GM12878 (cell line): ENCODE results near the gene SALL4. TPM values are rescaled to one million over a fixed set of nuclear protein-coding genes. Genes with fewer than 3 reads are reported as not detected.
"Not testable (repeated sequence)": the region's sequence is repeated elsewhere in the genome, so short reads cannot be mapped to it uniquely, and the experiment has no call there.

Experiments
- ATAC-seq: fragments of 200-7000 bp; cut with Tn5 transposase; 3 replicates; pipeline ENCODE4 v1.9.1; 2020; ENCODE audit warnings: mild to moderate bottlenecking, moderate library complexity
- BruUV-seq: library from RNA; stranded (reverse); fragments of 400-500 nt; replicated peaks from 2 replicates; lab custom pipeline; 2021; lab: Mats Ljungman, UMichigan
- CTCF ChIA-PET: fragments of 300-600 bp; sonication (Branson Sonifier 250); formaldehyde crosslinking; extraction: SDS; loops from one replicate; lab custom pipeline; 2021; ENCODE audit warnings: inconsistent platforms; lab: Yijun Ruan, JAX
- POLR2A ChIA-PET: fragments of 350-600 bp; formaldehyde crosslinking; extraction: SDS; loops from one replicate; lab custom pipeline; 2021; ENCODE audit warnings: inconsistent platforms; lab: Charles Lee
- RAD21 ChIA-PET: fragments of 300-600 bp; sonication (Branson Sonifier 250); formaldehyde crosslinking; loops from one replicate; lab custom pipeline; 2023; ENCODE audit warnings: antibody characterized with exemption; ENCODE audit not compliant: unreplicated experiment; lab: Charles Lee
- SMC1A ChIA-PET: fragments of 300-600 bp; sonication (Branson Sonifier 250); formaldehyde crosslinking; loops from one replicate; lab custom pipeline; 2023; ENCODE audit not compliant: unreplicated experiment, uncharacterized antibody; lab: Charles Lee
- DNase-seq: peaks from one replicate; pipeline ENCODE4 v3.0.0-alpha.2; 2011; ENCODE audit warnings: low read depth, low spot score
- FAIRE-seq: peaks from 3 replicates; lab custom pipeline; 2011; peaks lifted over from hg19 to GRCh38; lab: Jason Lieb, UNC
- H2AFZ ChIP-seq: 2 replicates; pipeline ENCODE4 v1.6.0; 2011; ENCODE audit warnings: low read depth, low read length, control low read depth; ENCODE audit not compliant: control insufficient read depth
- H3K27ac ChIP-seq: 2 replicates; pipeline ENCODE4 v1.5.1; 2011; ENCODE audit warnings: control low read depth; ENCODE audit not compliant: control insufficient read depth, insufficient read depth
- H3K27me3 ChIP-seq, 2 experiments: replicated peaks in 1 of 2; 2 replicates each; pipeline versions ENCODE4 v1.6.0 to v1.6.1; 2011; ENCODE audit warnings: low read length in 1 of 2; ENCODE audit not compliant: control insufficient read depth in 2 of 2, insufficient read depth in 2 of 2
- H3K36me3 ChIP-seq, 2 experiments: 2 replicates each; pipeline ENCODE4 v1.5.1; 2011; ENCODE audit warnings: low read length in 1 of 2; ENCODE audit not compliant: control insufficient read depth in 2 of 2, insufficient read depth in 2 of 2
- H3K4me1 ChIP-seq: 2 replicates; pipeline ENCODE4 v1.6.1; 2011; ENCODE audit warnings: mild to moderate bottlenecking, low read length, moderate library complexity, mixed read lengths; ENCODE audit not compliant: control insufficient read depth, insufficient read depth
- H3K4me2 ChIP-seq: 2 replicates; pipeline ENCODE4 v1.6.0; 2011; ENCODE audit warnings: control low read depth; ENCODE audit not compliant: control insufficient read depth, insufficient read depth
- H3K4me3 ChIP-seq: fragments of 200-600 bp; sonication (generic); 2 replicates; pipeline ENCODE4 v1.5.1; 2016
- H3K79me2 ChIP-seq: 2 replicates; pipeline ENCODE4 v1.6.0; 2011; ENCODE audit warnings: low read length; ENCODE audit not compliant: control insufficient read depth, insufficient read depth
- H3K9ac ChIP-seq: 2 replicates; pipeline ENCODE4 v1.8.0; 2011; ENCODE audit warnings: low read length, control low read depth, mixed read lengths; ENCODE audit not compliant: control insufficient read depth, insufficient read depth
- H3K9me3 ChIP-seq: replicated peaks from 3 replicates; pipeline ENCODE4 v1.5.1; 2011; ENCODE audit warnings: mild to moderate bottlenecking, low read length; ENCODE audit not compliant: control insufficient read depth, insufficient read depth
- H4K20me1 ChIP-seq: 2 replicates; pipeline ENCODE4 v1.6.0; 2011; ENCODE audit not compliant: control insufficient read depth, insufficient read depth
- PAX5 ChIP-seq: IDR thresholded peaks from 2 replicates; pipeline ENCODE4 v1.6.1; 2011; ENCODE audit warnings: low read depth, low read length, borderline replicate concordance
- RBBP5 ChIP-seq: fragments of 200-600 bp; sonication (generic); conservative IDR thresholded peaks from 2 replicates; pipeline ENCODE4 v1.6.1; 2016
- RUNX3 ChIP-seq: IDR thresholded peaks from 2 replicates; pipeline ENCODE4 v1.6.1; 2012; ENCODE audit warnings: low read length, inconsistent platforms
- WGBS: methylation state at CpG from one replicate; pipeline ENCODE4 v1.1.6; 2016; ENCODE audit warnings: low lambda C conversion rate; ENCODE audit not compliant: insufficient replicate concordance, insufficient coverage; ENCODE audit errors: missing lambda C conversion rate; 5-methylcytosine and 5-hydroxymethylcytosine counted together
- in situ Hi-C: fragments of 300-500 bp; cut with MboI; formaldehyde crosslinking; loops from 9 replicates; pipeline ENCODE4 v1.14.3; 2018; ENCODE audit warnings: mixed read lengths
- intact Hi-C: fragments of 100-400 bp; cut with micrococcal nuclease; formaldehyde crosslinking; loops from one replicate; pipeline ENCODE4 v1.14.2; 2022; ENCODE audit not compliant: unreplicated experiment
- polyA plus RNA-seq, 11 experiments: library from polyadenylated mRNA; depleted of rRNA in 4 of 11; unstranded in 6 of 11; stranded (reverse) in 5 of 11; fragments of >200 nt; fragmentation: Nextera tagmentation in 4 of 11; fragmentation: Illumina TruSeq in 1 of 11; extraction: Ambion mirVana in 4 of 11; extraction: Trizol in 1 of 11; gene quantifications; 1 replicate in 1 of 11; 2 replicates in 10 of 11; pipeline versions ENCODE4 v1.2.1 to v1.2.3, GENCODE V29; 2011 to 2016; ENCODE audit warnings: inconsistent platforms in 2 of 11, missing spikeins in 2 of 11, low read depth in 1 of 11
- total RNA-seq, 4 experiments: library from RNA; depleted of rRNA in 3 of 4; stranded (reverse); fragments of >200 nt in 3 of 4; fragmentation: Illumina TruSeq in 1 of 4; extraction: Trizol in 1 of 4; gene quantifications; 2 replicates each; pipeline versions ENCODE4 v1.2.1 to v1.2.3, GENCODE V29; 2013 to 2021
- TF ChIP-seq, protein P1 (sequence below): fragments of 450-650 bp; IDR thresholded peaks from 2 replicates; pipeline ENCODE4 v1.6.1; 2017; ENCODE audit warnings: mild to moderate bottlenecking, moderate library complexity

The SALL4 gene
- total and polyA plus RNA-seq, 10 of the 15 experiments (the other 5 are each of a cell fraction or from before 2014, with no cell fraction given) = 0.08 to 1.1 (median 0.23) TPM; not detected in 7

DNA sequence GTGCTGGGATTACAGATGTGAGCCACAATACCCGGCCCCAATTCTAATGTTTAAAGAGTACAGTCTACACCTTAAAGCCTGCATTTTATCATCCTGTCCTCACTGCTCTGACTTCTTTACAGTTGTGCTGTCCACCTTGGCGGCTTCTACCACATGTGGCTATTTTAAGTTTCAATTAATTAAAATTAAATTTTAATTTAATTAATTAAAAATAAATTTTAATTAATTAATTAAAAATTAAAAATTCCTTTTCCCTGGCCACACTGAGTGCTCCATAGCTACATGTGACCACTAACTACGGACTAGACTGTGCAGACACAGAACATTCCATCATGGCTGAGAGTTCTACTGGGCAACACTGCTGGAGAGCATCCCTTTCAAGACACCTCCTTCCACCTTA, 61.5 kb downstream of the SALL4 start:
- no peaks in the 10 kb centered on the region for H3K4me1 ChIP-seq
- intact Hi-C loops = no loop called here
- in situ Hi-C loops = no loop called here
- no peak overlapping the region for H3K9ac ChIP-seq
- POLR2A ChIA-PET = no interaction called here
- no peak for ATAC-seq
- no peak overlapping the region for H3K4me2 ChIP-seq
- BruUV-seq = no TSS peak
- 34% methylated on average over 3 of the region's 3 CpGs for WGBS
- no peak overlapping the region for H3K27ac ChIP-seq
- no peaks in the 10 kb centered on the region for H4K20me1 ChIP-seq
- no peaks in the 10 kb centered on the region for H3K36me3 ChIP-seq
- no peak for FAIRE-seq
- RAD21 ChIA-PET = no interaction called here
- no peaks in the 10 kb centered on the region for H3K9me3 ChIP-seq
- DNase-seq = no peak
- no peak overlapping the region for H3K4me3 ChIP-seq
- no peaks in the 10 kb centered on the region for H3K79me2 ChIP-seq
- no peak overlapping the region for H2AFZ ChIP-seq
- SMC1A ChIA-PET = no interaction called here
- CTCF ChIA-PET = no interaction called here
- H3K27me3 ChIP-seq = no peaks in the 10 kb centered on the region
- no peak for TF ChIP-seq PAX5
- no peak for TF ChIP-seq RBBP5
- TF ChIP-seq RUNX3 = no peak
- TF ChIP-seq, protein P1, sequence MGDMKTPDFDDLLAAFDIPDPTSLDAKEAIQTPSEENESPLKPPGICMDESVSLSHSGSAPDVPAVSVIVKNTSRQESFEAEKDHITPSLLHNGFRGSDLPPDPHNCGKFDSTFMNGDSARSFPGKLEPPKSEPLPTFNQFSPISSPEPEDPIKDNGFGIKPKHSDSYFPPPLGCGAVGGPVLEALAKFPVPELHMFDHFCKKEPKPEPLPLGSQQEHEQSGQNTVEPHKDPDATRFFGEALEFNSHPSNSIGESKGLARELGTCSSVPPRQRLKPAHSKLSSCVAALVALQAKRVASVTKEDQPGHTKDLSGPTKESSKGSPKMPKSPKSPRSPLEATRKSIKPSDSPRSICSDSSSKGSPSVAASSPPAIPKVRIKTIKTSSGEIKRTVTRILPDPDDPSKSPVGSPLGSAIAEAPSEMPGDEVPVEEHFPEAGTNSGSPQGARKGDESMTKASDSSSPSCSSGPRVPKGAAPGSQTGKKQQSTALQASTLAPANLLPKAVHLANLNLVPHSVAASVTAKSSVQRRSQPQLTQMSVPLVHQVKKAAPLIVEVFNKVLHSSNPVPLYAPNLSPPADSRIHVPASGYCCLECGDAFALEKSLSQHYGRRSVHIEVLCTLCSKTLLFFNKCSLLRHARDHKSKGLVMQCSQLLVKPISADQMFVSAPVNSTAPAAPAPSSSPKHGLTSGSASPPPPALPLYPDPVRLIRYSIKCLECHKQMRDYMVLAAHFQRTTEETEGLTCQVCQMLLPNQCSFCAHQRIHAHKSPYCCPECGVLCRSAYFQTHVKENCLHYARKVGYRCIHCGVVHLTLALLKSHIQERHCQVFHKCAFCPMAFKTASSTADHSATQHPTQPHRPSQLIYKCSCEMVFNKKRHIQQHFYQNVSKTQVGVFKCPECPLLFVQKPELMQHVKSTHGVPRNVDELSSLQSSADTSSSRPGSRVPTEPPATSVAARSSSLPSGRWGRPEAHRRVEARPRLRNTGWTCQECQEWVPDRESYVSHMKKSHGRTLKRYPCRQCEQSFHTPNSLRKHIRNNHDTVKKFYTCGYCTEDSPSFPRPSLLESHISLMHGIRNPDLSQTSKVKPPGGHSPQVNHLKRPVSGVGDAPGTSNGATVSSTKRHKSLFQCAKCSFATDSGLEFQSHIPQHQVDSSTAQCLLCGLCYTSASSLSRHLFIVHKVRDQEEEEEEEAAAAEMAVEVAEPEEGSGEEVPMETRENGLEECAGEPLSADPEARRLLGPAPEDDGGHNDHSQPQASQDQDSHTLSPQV = no peak

DNA sequence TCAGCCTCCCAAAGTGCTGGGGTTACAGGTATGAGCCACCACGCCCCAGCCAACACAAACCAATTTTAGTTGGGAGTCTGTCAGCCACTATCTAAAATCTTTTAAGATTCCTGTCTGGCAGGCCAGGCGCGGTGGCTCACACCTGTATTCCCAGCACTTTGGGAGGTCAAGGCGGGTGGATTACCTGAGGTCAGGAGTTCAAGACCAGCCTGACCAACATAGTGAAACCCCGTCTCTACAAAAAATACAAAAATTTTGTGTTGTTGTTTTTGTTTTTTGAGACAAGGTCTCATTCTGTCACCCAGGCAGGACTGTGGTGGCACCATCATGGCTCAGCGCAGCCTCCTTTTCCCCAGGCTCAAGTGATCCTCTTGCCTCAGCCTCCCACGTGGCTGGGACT, 62.0 kb downstream of the SALL4 start:
- POLR2A ChIA-PET = not testable (repeated sequence)

More for the DNA sequence above, 62.0 kb downstream of the SALL4 start:
- WGBS = 58% methylated on average over 6 of the region's 7 CpGs
- H2AFZ ChIP-seq, H3K36me3 ChIP-seq, RAD21 ChIA-PET, ATAC-seq, H3K79me2 ChIP-seq, H3K27me3 ChIP-seq, FAIRE-seq, H3K9ac ChIP-seq, H3K4me1 ChIP-seq, H3K9me3 ChIP-seq, DNase-seq, intact Hi-C loops, BruUV-seq, H4K20me1 ChIP-seq, in situ Hi-C loops, H3K4me2 ChIP-seq, SMC1A ChIA-PET, H3K4me3 ChIP-seq, CTCF ChIA-PET, H3K27ac ChIP-seq: not testable (repeated sequence)
